BLaER1 treated with 17β-estradiol and CSF1 and Interleukin-3, amounts not matched to agents 10 nM and 100 nM (cell line): ENCODE measurements around the gene SPEN.

Experiments
- H3K27ac ChIP-seq, 11 experiments: shearing (Covaris generic); formaldehyde crosslinking; 2 replicates each; pipeline ENCODE4 v1.8.1; 2022
- H3K27me3 ChIP-seq, 11 experiments: shearing (Covaris generic); formaldehyde crosslinking; 2 replicates each; pipeline ENCODE4 v1.8.1; 2022
- H3K36me3 ChIP-seq, 11 experiments: shearing (Covaris generic); formaldehyde crosslinking; 2 replicates each; pipeline ENCODE4 v1.8.1; 2022
- H3K4me1 ChIP-seq, 10 experiments: shearing (Covaris generic); formaldehyde crosslinking; 2 replicates each; pipeline ENCODE4 v1.8.1; 2022
- H3K4me2 ChIP-seq, 11 experiments: shearing (Covaris generic); formaldehyde crosslinking; 2 replicates each; pipeline ENCODE4 v1.8.1; 2022
- H3K4me3 ChIP-seq, 10 experiments: shearing (Covaris generic); formaldehyde crosslinking; 2 replicates each; pipeline ENCODE4 v1.8.1; 2022
- H3K9ac ChIP-seq, 11 experiments: shearing (Covaris generic); formaldehyde crosslinking; 2 replicates each; pipeline ENCODE4 v1.8.1; 2022
- H3K9me3 ChIP-seq, 11 experiments: shearing (Covaris generic); formaldehyde crosslinking; replicated peaks in 1 of 11; 2 replicates each; pipeline ENCODE4 v1.8.1; 2022
- H4K20me1 ChIP-seq, 11 experiments: shearing (Covaris generic); formaldehyde crosslinking; 2 replicates each; pipeline ENCODE4 v1.8.1; 2022
- Cebpa-rat ChIP-seq, 11 experiments: shearing (Covaris generic); IDR thresholded peaks; 2 replicates each; pipeline ENCODE4 v1.8.1; 2022

Gene SPEN

GRCh38 chr1:15858069-15858670 lies 10.7 kb downstream of the SPEN start:
- H4K20me1 ChIP-seq = peaks cover 87 to 100% (median 100%) of the 10 kb centered on the region in 11 experiments
- no peak overlapping the region for H3K9ac ChIP-seq
- H3K4me3 ChIP-seq = no peak overlapping the region
- H3K27me3 ChIP-seq = no peaks in the 10 kb centered on the region
- H3K9me3 ChIP-seq = no peaks in the 10 kb centered on the region
- H3K4me2 ChIP-seq = peak overlapping the region in 1 of 11 experiments; percentile 19; a peak in 2 of 22 replicates
- H3K27ac ChIP-seq = no peak overlapping the region
- peaks cover 0 to 41% (median 24%) of the 10 kb centered on the region in 11 experiments; a peak in 15 of 22 replicates for H3K36me3 ChIP-seq
- TF ChIP-seq Cebpa-rat (IDR thresholded peaks at IDR 0.05) = no peak
- peaks cover 26 to 72% (median 40%) of the 10 kb centered on the region in 10 experiments for H3K4me1 ChIP-seq

GRCh38 chr1:15858672-15859372 lies 11.3 kb downstream of the SPEN start:
- no peak for TF ChIP-seq Cebpa-rat (IDR thresholded peaks at IDR 0.05)
- no peak overlapping the region for H3K9ac ChIP-seq
- H3K9me3 ChIP-seq = no peaks in the 10 kb centered on the region
- H4K20me1 ChIP-seq = peaks cover 87 to 100% (median 100%) of the 10 kb centered on the region in 11 experiments
- no peak overlapping the region for H3K27ac ChIP-seq
- H3K36me3 ChIP-seq = peaks cover 0 to 40% (median 23%) of the 10 kb centered on the region in 11 experiments; a peak in 13 of 22 replicates
- H3K4me2 ChIP-seq = peak overlapping the region in 1 of 11 experiments; percentile 19; a peak in 1 of 22 replicates
- no peaks in the 10 kb centered on the region for H3K27me3 ChIP-seq
- H3K4me1 ChIP-seq = peaks cover 21 to 65% (median 36%) of the 10 kb centered on the region in 10 experiments
- H3K4me3 ChIP-seq = no peak overlapping the region

- Histone ChIP-seq H3K36me3 (peaks cover 0 to 38% (median 18%) of the 10 kb centered on the region in 11 experiments; a peak in 15 of 22 replicates), H3K9me3 (peaks cover 0 to 5% (median 0%) of the 10 kb centered on the region in 11 experiments; a peak in 1 of 22 replicates), H3K27me3 (no peaks in the 10 kb centered on the region), H3K4me2 (peak overlapping the region in 5 of 11 experiments; percentile 6 to 55 (median 36); a peak in 4 of 22 replicates), H3K4me3 (no peak overlapping the region), H3K4me1 (peaks cover 18 to 54% (median 38%) of the 10 kb centered on the region in 10 experiments; a peak in 19 of 20 replicates), H3K27ac (no peak overlapping the region), H4K20me1 (peaks cover 80 to 100% (median 99%) of the 10 kb centered on the region in 11 experiments), H3K9ac (no peak overlapping the region)
- TF ChIP-seq Cebpa-rat (IDR thresholded peaks at IDR 0.05) = no peak
Measured at GRCh38 chr1:15863156-15863901, 15.8 kb downstream of the SPEN start.

GRCh38 chr1:15866721-15867201 lies 19.3 kb downstream of the SPEN start:
- Histone ChIP-seq H3K9ac (no peak overlapping the region; a peak in 1 of 22 replicates), H3K27ac (peak overlapping the region in 9 of 11 experiments; percentile 15 to 58 (median 48); a peak in 13 of 22 replicates), H3K4me1 (peaks cover 13 to 50% (median 32%) of the 10 kb centered on the region in 10 experiments; a peak in 19 of 20 replicates), H4K20me1 (peaks cover 76 to 100% (median 99%) of the 10 kb centered on the region in 11 experiments), H3K4me2 (peak overlapping the region in 10 of 11 experiments; percentile 12 to 69 (median 58); a peak in 18 of 22 replicates), H3K9me3 (peaks cover 0 to 5% (median 0%) of the 10 kb centered on the region in 11 experiments; a peak in 1 of 22 replicates), H3K36me3 (peaks cover 0 to 40% (median 18%) of the 10 kb centered on the region in 11 experiments; a peak in 15 of 22 replicates), H3K27me3 (no peaks in the 10 kb centered on the region), H3K4me3 (no peak overlapping the region)
- TF ChIP-seq Cebpa-rat (IDR thresholded peaks at IDR 0.05) = peak in 7 of 11 experiments; percentile 57 to 97 (median 67); a peak in 9 of 22 replicates

- H3K27ac ChIP-seq = peak overlapping the region in 9 of 11 experiments; percentile 15 to 58 (median 48); a peak in 15 of 22 replicates
- no peak overlapping the region for H3K4me3 ChIP-seq
- peak in 3 of 11 experiments; percentile 6; a peak in 2 of 22 replicates for TF ChIP-seq Cebpa-rat (IDR thresholded peaks at IDR 0.05)
- H4K20me1 ChIP-seq = peaks cover 76 to 100% (median 99%) of the 10 kb centered on the region in 11 experiments
- H3K4me1 ChIP-seq = peaks cover 8 to 45% (median 28%) of the 10 kb centered on the region in 10 experiments; a peak in 19 of 20 replicates
- no peak overlapping the region; a peak in 1 of 22 replicates for H3K9ac ChIP-seq
- H3K27me3 ChIP-seq = no peaks in the 10 kb centered on the region
- peaks cover 0 to 43% (median 21%) of the 10 kb centered on the region in 11 experiments; a peak in 17 of 22 replicates for H3K36me3 ChIP-seq
- H3K9me3 ChIP-seq = peaks cover 0 to 5% (median 0%) of the 10 kb centered on the region in 11 experiments; a peak in 1 of 22 replicates
- H3K4me2 ChIP-seq = peak overlapping the region in 10 of 11 experiments; percentile 12 to 69 (median 58); a peak in 18 of 22 replicates
Measured at GRCh38 chr1:15867288-15867687, 19.8 kb downstream of the SPEN start.

- Histone ChIP-seq H3K27ac (no peak overlapping the region), H3K27me3 (no peaks in the 10 kb centered on the region), H3K4me2 (no peak overlapping the region), H3K9me3 (peaks cover 0 to 5% (median 0%) of the 10 kb centered on the region in 11 experiments; a peak in 1 of 22 replicates), H3K9ac (no peak overlapping the region), H4K20me1 (peaks cover 76 to 100% (median 99%) of the 10 kb centered on the region in 11 experiments), H3K4me1 (peaks cover 0 to 37% (median 18%) of the 10 kb centered on the region in 10 experiments; a peak in 16 of 20 replicates), H3K4me3 (no peak overlapping the region), H3K36me3 (peaks cover 18 to 50% (median 30%) of the 10 kb centered on the region in 11 experiments)
- TF ChIP-seq Cebpa-rat (IDR thresholded peaks at IDR 0.05) = no peak
Measured at GRCh38 chr1:15869413-15869812, 21.9 kb downstream of the SPEN start.

GRCh38 chr1:15870421-15870820 lies 22.9 kb downstream of the SPEN start:
- H3K4me2 ChIP-seq = no peak overlapping the region; a peak in 1 of 22 replicates
- H3K36me3 ChIP-seq = peaks cover 22 to 55% (median 41%) of the 10 kb centered on the region in 11 experiments
- peaks cover 73 to 100% (median 99%) of the 10 kb centered on the region in 11 experiments for H4K20me1 ChIP-seq
- H3K9ac ChIP-seq = no peak overlapping the region
- peaks cover 0 to 5% (median 0%) of the 10 kb centered on the region in 11 experiments; a peak in 1 of 22 replicates for H3K9me3 ChIP-seq
- TF ChIP-seq Cebpa-rat (IDR thresholded peaks at IDR 0.05) = no peak
- H3K4me3 ChIP-seq = no peak overlapping the region
- no peaks in the 10 kb centered on the region for H3K27me3 ChIP-seq
- no peak overlapping the region for H3K27ac ChIP-seq
- peaks cover 0 to 37% (median 18%) of the 10 kb centered on the region in 10 experiments; a peak in 16 of 20 replicates for H3K4me1 ChIP-seq

- Histone ChIP-seq H3K27me3 (no peaks in the 10 kb centered on the region), H3K9ac (no peak overlapping the region), H3K36me3 (peaks cover 54 to 76% (median 67%) of the 10 kb centered on the region in 11 experiments), H3K9me3 (no peaks in the 10 kb centered on the region), H3K27ac (no peak overlapping the region), H3K4me2 (no peak overlapping the region), H4K20me1 (peaks cover 74 to 100% (median 100%) of the 10 kb centered on the region in 11 experiments), H3K4me1 (peaks cover 0 to 11% (median 0%) of the 10 kb centered on the region in 10 experiments; a peak in 3 of 20 replicates), H3K4me3 (no peak overlapping the region)
- TF ChIP-seq Cebpa-rat (IDR thresholded peaks at IDR 0.05) = no peak
Measured at GRCh38 chr1:15874471-15874870, 27.0 kb downstream of the SPEN start.
